ENCODE measurements around the gene YPEL5.

GRCh38 chr2:30139131-30139870, 7.5 kb upstream of the YPEL5 start:
- TF ChIP-seq SMC3 (IDR thresholded peaks at IDR 0.05; ENCODE audit: low read depth, low read length) (no peak), USF1 (IDR thresholded peaks at IDR 0.05; ENCODE audit: borderline replicate concordance, low read depth) (no peak), SIN3A (IDR thresholded peaks at IDR 0.05; ENCODE audit: borderline replicate concordance, low read depth, low read length) (no peak)

Data from SK-N-SH (cell line).